B cell (primary cell): Measurements from ENCODE around the gene ARHGEF4. TPM values are rescaled to one million over a fixed set of nuclear protein-coding genes. Genes with fewer than 3 reads are reported as not detected.

Experiments
- ATAC-seq: fragments of 200-7000 bp; cut with Tn5 transposase; one replicate; pipeline ENCODE4 v1.10.0; 2021; ENCODE audit warnings: low read depth, mild to moderate bottlenecking, moderate number of reproducible peaks, moderate library complexity
- CTCF ChIA-PET: fragments of 350-600 bp; sonication (Branson Sonifier 250); formaldehyde crosslinking; loops from one replicate; lab custom pipeline; 2021; ENCODE audit warnings: antibody characterized with exemption, inconsistent platforms; lab: Charles Lee
- POLR2A ChIA-PET: fragments of 350-600 bp; sonication (Branson Sonifier 250); formaldehyde crosslinking; loops from one replicate; lab custom pipeline; 2021; ENCODE audit warnings: antibody characterized with exemption; lab: Charles Lee
- DNase-seq: peaks from one replicate; pipeline ENCODE4 v3.0.0; 2013
- H2AFZ ChIP-seq: 2 replicates; pipeline ENCODE4 v1.6.1; 2012; ENCODE audit warnings: mild to moderate bottlenecking, low read depth, low read length; ENCODE audit not compliant: insufficient read depth, poor library complexity, severe bottlenecking
- H3K27ac ChIP-seq, 2 donors: 1 replicate in 1 of 2; 2 replicates in 1 of 2; pipeline ENCODE4 v1.5.1; 2012 to 2013; ENCODE audit warnings: low read length in 2 of 2, mild to moderate bottlenecking in 2 of 2, moderate library complexity in 1 of 2
- H3K27me3 ChIP-seq, 4 experiments: fragments of 200-600 bp in 1 of 4; sonication (generic) in 1 of 4; replicated peaks in 1 of 4; 1 replicate in 2 of 4; 2 replicates in 2 of 4; pipeline versions ENCODE4 v1.6.1 to v1.7.0; 2013 to 2016; ENCODE audit warnings: low read length in 3 of 4, mild to moderate bottlenecking in 2 of 4, mixed read lengths in 1 of 4, moderate library complexity in 1 of 4; ENCODE audit not compliant: insufficient read depth in 4 of 4, control insufficient read depth in 3 of 4; ENCODE audit errors: control extremely low read depth in 1 of 4
- H3K36me3 ChIP-seq, 2 experiments: replicated peaks in 1 of 2; 1 replicate in 1 of 2; 2 replicates in 1 of 2; pipeline versions ENCODE4 v1.6.1 to v1.7.1; 2013; ENCODE audit warnings: low read length in 1 of 2; ENCODE audit not compliant: insufficient read depth in 2 of 2, control insufficient read depth in 1 of 2; ENCODE audit errors: control extremely low read depth in 1 of 2, extremely low read depth in 1 of 2
- H3K4me1 ChIP-seq, 2 donors: fragments of 200-600 bp in 1 of 2; sonication (generic) in 1 of 2; 1 replicate in 1 of 2; 2 replicates in 1 of 2; pipeline versions ENCODE4 v1.5.1 to v1.6.1; 2013 to 2017; ENCODE audit warnings: low read length in 2 of 2; ENCODE audit not compliant: control insufficient read depth in 2 of 2, insufficient read depth in 2 of 2
- H3K4me2 ChIP-seq: replicated peaks from 2 replicates; pipeline ENCODE3; 2012; ENCODE audit warnings: mild to moderate bottlenecking, low read depth, low read length; ENCODE audit not compliant: poor library complexity, severe bottlenecking
- H3K4me3 ChIP-seq, 5 experiments: fragments of 200-600 bp in 1 of 5; sonication (generic) in 1 of 5; 1 replicate in 3 of 5; 2 replicates in 2 of 5; pipeline versions ENCODE4 v1.5.1 to v1.7.0; 2011 to 2016; ENCODE audit warnings: low read length in 4 of 5, mild to moderate bottlenecking in 4 of 5, low read depth in 2 of 5, control low read depth in 1 of 5, moderate library complexity in 1 of 5; ENCODE audit not compliant: insufficient read depth in 1 of 5; ENCODE audit errors: control extremely low read depth in 1 of 5, extremely low read depth in 1 of 5
- H3K79me2 ChIP-seq: fragments of 200-600 bp; sonication (generic); one replicate; pipeline ENCODE4 v1.6.0; 2016; ENCODE audit warnings: low read length; ENCODE audit not compliant: control insufficient read depth, insufficient read depth
- H3K9ac ChIP-seq: fragments of 200-600 bp; sonication (generic); 2 replicates; pipeline ENCODE4 v1.6.1; 2017; ENCODE audit warnings: mild to moderate bottlenecking, low read length, moderate library complexity
- H3K9me3 ChIP-seq, 3 donors: one replicate each; pipeline versions ENCODE4 v1.6.1 to v1.7.1; 2013; ENCODE audit warnings: low read length in 2 of 3; ENCODE audit not compliant: control insufficient read depth in 2 of 3, insufficient read depth in 1 of 3; ENCODE audit errors: control extremely low read depth in 1 of 3
- H4K20me1 ChIP-seq: 2 replicates; pipeline ENCODE4 v1.6.0; 2012; ENCODE audit warnings: mild to moderate bottlenecking, low read length; ENCODE audit not compliant: insufficient read depth, control insufficient read depth, poor library complexity, severe bottlenecking
- H3K27ac Mint-ChIP-seq: one replicate; pipeline ENCODE4 v1.8.0; 2021; ENCODE audit warnings: mixed read lengths
- H3K27me3 Mint-ChIP-seq: one replicate; pipeline ENCODE4 v1.8.0; 2021; ENCODE audit warnings: mixed read lengths
- H3K4me1 Mint-ChIP-seq: one replicate; pipeline ENCODE4 v1.8.0; 2021; ENCODE audit warnings: mixed read lengths
- H3K4me3 Mint-ChIP-seq: one replicate; pipeline ENCODE4 v1.8.0; 2021; ENCODE audit warnings: mixed read lengths
- H3K9me3 Mint-ChIP-seq: one replicate; pipeline ENCODE4 v1.8.0; 2022; ENCODE audit warnings: mixed read lengths; ENCODE audit not compliant: insufficient read depth
- CTCF ChIP-seq: fragments of 200-600 bp; IDR thresholded peaks from one replicate; pipeline ENCODE4 v1.8.0; 2022; ENCODE audit warnings: antibody characterized with exemption, mild to moderate bottlenecking
- EZH2 ChIP-seq: IDR thresholded peaks from 2 replicates; pipeline ENCODE4 v1.6.1; 2012; ENCODE audit warnings: borderline replicate concordance, low read depth, mild to moderate bottlenecking, moderate library complexity, low read length; ENCODE audit not compliant: insufficient read depth, poor library complexity, severe bottlenecking
- WGBS: methylation state at CpG from one replicate; pipeline ENCODE4 v1.1.5; 2013; ENCODE audit warnings: missing lambda C conversion rate; ENCODE audit not compliant: insufficient coverage; 5-methylcytosine and 5-hydroxymethylcytosine counted together
- intact Hi-C: fragments of 100-400 bp; cut with micrococcal nuclease; formaldehyde crosslinking; loops from one replicate; pipeline ENCODE4 v1.10.0; 2022
- polyA plus RNA-seq: library from polyadenylated mRNA; depleted of rRNA; stranded (reverse); fragments of >200 nt; gene quantifications from 2 replicates; pipeline ENCODE4 v1.2.3, GENCODE V29; 2012
- total RNA-seq, 2 donors: library from RNA; stranded (reverse); fragments of 120-200 nt in 1 of 2; gene quantifications; 1 replicate in 1 of 2; 2 replicates in 1 of 2; pipeline versions ENCODE4 v1.2.3 to v1.2.4, GENCODE V29; 2013 to 2022

The ARHGEF4 gene
- total and polyA plus RNA-seq, 2 donors (not counting 1 experiment from before 2014, with no cell fraction given) = 2.1 TPM; not detected in 1

- TF ChIP-seq EZH2 = no peak
- TF ChIP-seq CTCF = no peak
- 84% methylated on average over 15 of the region's 18 CpGs for WGBS
- Histone ChIP-seq H3K4me1 (peaks cover 0 to 5% of the 10 kb centered on the region in 2 donors), H3K27ac (no peak overlapping the region), H2AFZ (no peak overlapping the region), H3K79me2 (no peaks in the 10 kb centered on the region), H3K27me3 (peaks cover 0 to 27% (median 4%) of the 10 kb centered on the region in 4 experiments), H4K20me1 (no peaks in the 10 kb centered on the region), H3K36me3 (no peaks in the 10 kb centered on the region), H3K4me3 (no peak overlapping the region), H3K4me2 (no peak overlapping the region), H3K9me3 (no peaks in the 10 kb centered on the region), H3K9ac (no peak overlapping the region)
- intact Hi-C loops = no loop called here
- H3K27me3 Mint-ChIP-seq = peaks cover 32% of the 10 kb centered on the region
- no peak overlapping the region for H3K27ac Mint-ChIP-seq
- H3K4me1 Mint-ChIP-seq = peaks cover 7% of the 10 kb centered on the region
- H3K9me3 Mint-ChIP-seq = no peaks in the 10 kb centered on the region
- H3K4me3 Mint-ChIP-seq = no peak overlapping the region
- ATAC-seq = no peak
- ChIA-PET CTCF (no interaction called here), POLR2A (interaction anchor here (2.2 kb wide), 1 partner anchor 11 kb away, joined by 8 read pairs; no protein-coding TSS in a partner anchor)
- DNase-seq = no peak
Observed at GRCh38 chr2:130834931-130835765, 1.6 kb upstream of the ARHGEF4 start.

- Histone ChIP-seq H3K4me2 (no peak overlapping the region), H3K36me3 (no peaks in the 10 kb centered on the region), H3K4me1 (peaks cover 0 to 5% of the 10 kb centered on the region in 2 donors), H3K4me3 (no peak overlapping the region), H3K27me3 (peaks cover 0 to 27% (median 4%) of the 10 kb centered on the region in 4 experiments), H2AFZ (no peak overlapping the region), H3K9me3 (no peaks in the 10 kb centered on the region), H4K20me1 (no peaks in the 10 kb centered on the region), H3K79me2 (no peaks in the 10 kb centered on the region), H3K27ac (no peak overlapping the region), H3K9ac (no peak overlapping the region)
- ChIA-PET CTCF (no interaction called here), POLR2A (interaction anchor here (2.2 kb wide), 1 partner anchor 11 kb away, joined by 8 read pairs; no protein-coding TSS in a partner anchor)
- Mint-ChIP-seq H3K4me3 (no peak overlapping the region), H3K27ac (no peak overlapping the region), H3K4me1 (peaks cover 7% of the 10 kb centered on the region), H3K27me3 (peaks cover 29% of the 10 kb centered on the region), H3K9me3 (no peaks in the 10 kb centered on the region)
- TF ChIP-seq EZH2 (no peak), CTCF (no peak)
- DNase-seq = no peak
- 46% methylated on average over 4 of the region's 7 CpGs for WGBS
- intact Hi-C loops = no loop called here
- no peak for ATAC-seq
Observed at GRCh38 chr2:130835766-130836015, 1.0 kb upstream of the ARHGEF4 start.
